Smooth muscle cell (in vitro differentiated cells): ENCODE data around the gene KRTAP10-1. TPM values are rescaled to one million over a fixed set of nuclear protein-coding genes. Genes with fewer than 3 reads are reported as not detected.

ENCODE experiments used
- DNase-seq: peaks from one replicate; lab custom pipeline; 2025; ENCODE audit not compliant: unreplicated experiment; lab: John Stamatoyannopoulos, UW
- H2AFZ ChIP-seq: fragments of 200-600 bp; sonication (generic); 2 replicates; pipeline ENCODE4 v1.6.0; 2016; ENCODE audit warnings: antibody characterized with exemption, low read depth, mild to moderate bottlenecking
- H3F3A ChIP-seq: fragments of 200-600 bp; sonication (generic); 2 replicates; pipeline ENCODE4 v1.6.0; 2017; ENCODE audit warnings: antibody characterized with exemption, low read depth
- H3K27ac ChIP-seq: fragments of 200-600 bp; sonication (generic); 2 replicates; pipeline ENCODE4 v1.5.1; 2016; ENCODE audit warnings: low read depth, mild to moderate bottlenecking
- H3K27me3 ChIP-seq: fragments of 200-600 bp; sonication (generic); 2 replicates; pipeline ENCODE4 v1.6.1; 2016; ENCODE audit warnings: low read depth, mild to moderate bottlenecking
- H3K36me3 ChIP-seq: fragments of 200-600 bp; sonication (generic); 2 replicates; pipeline ENCODE4 v1.5.1; 2016; ENCODE audit warnings: low read depth
- H3K4me1 ChIP-seq: fragments of 200-600 bp; sonication (generic); 2 replicates; pipeline ENCODE4 v1.5.1; 2016; ENCODE audit warnings: low read depth
- H3K4me2 ChIP-seq: fragments of 200-600 bp; sonication (generic); 2 replicates; pipeline ENCODE4 v1.6.0; 2016; ENCODE audit warnings: mild to moderate bottlenecking
- H3K4me3 ChIP-seq: fragments of 200-600 bp; sonication (generic); 2 replicates; pipeline ENCODE4 v1.5.1; 2016; ENCODE audit warnings: mild to moderate bottlenecking
- H3K79me2 ChIP-seq: fragments of 200-600 bp; sonication (generic); 2 replicates; pipeline ENCODE4 v1.6.0; 2016; ENCODE audit warnings: low read depth, mild to moderate bottlenecking
- H3K9ac ChIP-seq: fragments of 200-600 bp; sonication (generic); 2 replicates; pipeline ENCODE4 v1.6.0; 2016; ENCODE audit warnings: low read depth
- H3K9me3 ChIP-seq: fragments of 200-600 bp; sonication (generic); replicated peaks from 2 replicates; pipeline ENCODE4 v1.5.1; 2016; ENCODE audit warnings: low read depth
- H4K20me1 ChIP-seq: fragments of 200-600 bp; sonication (generic); 2 replicates; pipeline ENCODE4 v1.6.0; 2016; ENCODE audit warnings: low read depth
- WGBS: methylation state at CpG from one replicate; pipeline ENCODE4 v1.1.7; 2016; ENCODE audit warnings: low lambda C conversion rate; 5-methylcytosine and 5-hydroxymethylcytosine counted together
- polyA plus RNA-seq: library from polyadenylated mRNA; unstranded; fragments of >200 nt; fragmentation: Nextera tagmentation; extraction: Ambion mirVana; gene quantifications from 2 replicates; pipeline ENCODE4 v1.2.1, GENCODE V29; 2016
- total RNA-seq: library from RNA; depleted of rRNA; stranded (reverse); fragments of >200 nt; gene quantifications from 2 replicates; pipeline ENCODE4 v1.2.3, GENCODE V29; 2014
- TF ChIP-seq, protein P1 (sequence below): fragments of 200-600 bp; sonication (generic); IDR thresholded peaks from 2 replicates; pipeline ENCODE4 v1.5.1; 2017; ENCODE audit warnings: borderline replicate concordance, mild to moderate bottlenecking, antibody characterized with exemption; ENCODE audit not compliant: insufficient read depth, poor library complexity, severe bottlenecking

The KRTAP10-1 gene
- total and polyA plus RNA-seq, 2 experiments from 2014 or later: not detected

- Histone ChIP-seq H3K4me2 (no peak overlapping the region), H3K36me3 (no peaks in the 10 kb centered on the region), H3K27ac (no peak overlapping the region), H3K79me2 (no peaks in the 10 kb centered on the region), H3F3A (no peaks in the 10 kb centered on the region), H2AFZ (no peak overlapping the region), H3K4me1 (no peaks in the 10 kb centered on the region), H3K4me3 (no peak overlapping the region), H3K9me3 (no peaks in the 10 kb centered on the region), H3K27me3 (no peaks in the 10 kb centered on the region), H3K9ac (no peak overlapping the region), H4K20me1 (no peaks in the 10 kb centered on the region)
- DNase-seq: no peak
- TF ChIP-seq, protein P1, sequence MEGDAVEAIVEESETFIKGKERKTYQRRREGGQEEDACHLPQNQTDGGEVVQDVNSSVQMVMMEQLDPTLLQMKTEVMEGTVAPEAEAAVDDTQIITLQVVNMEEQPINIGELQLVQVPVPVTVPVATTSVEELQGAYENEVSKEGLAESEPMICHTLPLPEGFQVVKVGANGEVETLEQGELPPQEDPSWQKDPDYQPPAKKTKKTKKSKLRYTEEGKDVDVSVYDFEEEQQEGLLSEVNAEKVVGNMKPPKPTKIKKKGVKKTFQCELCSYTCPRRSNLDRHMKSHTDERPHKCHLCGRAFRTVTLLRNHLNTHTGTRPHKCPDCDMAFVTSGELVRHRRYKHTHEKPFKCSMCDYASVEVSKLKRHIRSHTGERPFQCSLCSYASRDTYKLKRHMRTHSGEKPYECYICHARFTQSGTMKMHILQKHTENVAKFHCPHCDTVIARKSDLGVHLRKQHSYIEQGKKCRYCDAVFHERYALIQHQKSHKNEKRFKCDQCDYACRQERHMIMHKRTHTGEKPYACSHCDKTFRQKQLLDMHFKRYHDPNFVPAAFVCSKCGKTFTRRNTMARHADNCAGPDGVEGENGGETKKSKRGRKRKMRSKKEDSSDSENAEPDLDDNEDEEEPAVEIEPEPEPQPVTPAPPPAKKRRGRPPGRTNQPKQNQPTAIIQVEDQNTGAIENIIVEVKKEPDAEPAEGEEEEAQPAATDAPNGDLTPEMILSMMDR: no peak
- WGBS: 95% methylated on average over 26 of the region's 26 CpGs
Observed at GRCh38 chr21:44507673-44508425, 32.1 kb downstream of the KRTAP10-1 start.

- no peaks in the 10 kb centered on the region for H3K4me1 ChIP-seq
- H2AFZ ChIP-seq: no peak overlapping the region
- peaks cover 5% of the 10 kb centered on the region for H4K20me1 ChIP-seq
- H3F3A ChIP-seq: no peaks in the 10 kb centered on the region
- no peak for DNase-seq
- no peaks in the 10 kb centered on the region for H3K79me2 ChIP-seq
- H3K9me3 ChIP-seq: no peaks in the 10 kb centered on the region
- no peak overlapping the region for H3K4me3 ChIP-seq
- TF ChIP-seq, protein P1: no peak
- no peak overlapping the region for H3K9ac ChIP-seq
- WGBS: 93% methylated on average over 44 of the region's 44 CpGs
- H3K27ac ChIP-seq: no peak overlapping the region
- H3K36me3 ChIP-seq: no peaks in the 10 kb centered on the region
- no peak overlapping the region for H3K4me2 ChIP-seq
- no peaks in the 10 kb centered on the region for H3K27me3 ChIP-seq
Observed at GRCh38 chr21:44506279-44507255, 33.4 kb downstream of the KRTAP10-1 start.

DNA sequence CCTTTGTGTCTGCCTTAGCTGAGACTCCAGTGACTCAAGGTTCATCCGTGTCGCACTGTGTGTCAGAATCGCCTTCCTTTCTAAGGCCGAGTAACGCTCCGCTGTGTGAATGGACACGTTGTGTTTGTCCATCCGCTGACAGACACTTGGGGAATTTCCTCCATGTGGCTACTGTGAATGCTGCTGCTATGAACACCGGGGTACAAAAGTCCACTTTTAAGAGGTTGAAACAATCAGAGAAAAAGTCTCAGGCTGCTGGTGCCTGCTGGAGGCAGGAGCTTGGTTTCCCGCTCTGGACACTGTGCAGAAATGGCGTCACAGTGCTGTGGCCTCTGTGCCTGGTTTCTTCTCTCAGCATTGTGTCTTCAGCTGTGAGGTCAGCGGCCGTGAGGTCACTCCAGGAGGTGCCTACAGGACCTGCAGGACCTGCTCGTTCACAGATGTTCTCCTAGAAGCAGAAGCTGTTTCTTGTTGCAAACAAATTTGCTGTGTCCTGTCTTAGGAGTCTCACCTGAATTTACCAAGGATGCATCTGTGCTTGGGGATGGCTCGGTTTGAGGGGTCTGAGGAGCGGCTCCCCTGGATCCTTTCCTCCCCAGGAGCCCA, 34.2 kb downstream of the KRTAP10-1 start:
- H4K20me1 ChIP-seq: peaks cover 12% of the 10 kb centered on the region
- no peak for DNase-seq
- H3K27me3 ChIP-seq: no peaks in the 10 kb centered on the region
- H3K9ac ChIP-seq: no peak overlapping the region
- no peak overlapping the region for H2AFZ ChIP-seq
- H3K36me3 ChIP-seq: no peaks in the 10 kb centered on the region
- H3F3A ChIP-seq: no peaks in the 10 kb centered on the region
- H3K79me2 ChIP-seq: no peaks in the 10 kb centered on the region
- WGBS: 92% methylated on average over 16 of the region's 16 CpGs
- H3K27ac ChIP-seq: no peak overlapping the region
- H3K4me2 ChIP-seq: no peak overlapping the region
- H3K9me3 ChIP-seq: no peaks in the 10 kb centered on the region
- TF ChIP-seq, protein P1: no peak
- H3K4me1 ChIP-seq: no peaks in the 10 kb centered on the region
- no peak overlapping the region for H3K4me3 ChIP-seq
